HG03565 (cell line): ENCODE data around the gene GARNL3.

Experiments used
- ATAC-seq: cut with Tn5 transposase; IDR thresholded peaks from one replicate; pipeline ENCODE4 v1.9.1; 2021; ENCODE audit warnings: mild to moderate bottlenecking, moderate library complexity; ENCODE audit not compliant: unreplicated experiment

Gene GARNL3

DNA sequence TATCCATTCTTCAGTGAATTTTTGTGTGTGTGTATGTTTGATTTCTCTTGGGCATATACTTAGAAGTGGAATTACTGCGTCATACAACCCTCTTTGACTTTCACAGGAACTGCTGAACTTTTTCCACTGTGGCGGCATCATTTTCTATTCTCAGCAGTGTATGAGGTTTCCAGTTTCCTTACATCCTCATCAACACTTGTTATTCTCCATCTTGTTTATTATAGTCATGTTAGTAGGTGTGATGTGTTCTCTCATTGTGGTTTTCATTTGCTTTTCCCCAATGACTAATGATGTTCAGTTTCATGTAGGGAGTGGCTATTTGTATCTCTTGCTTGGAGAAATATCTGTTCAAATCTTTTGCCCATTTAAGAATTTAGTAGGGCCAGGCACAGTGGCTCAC is 162.2 kb downstream of the GARNL3 start:
- no peak for ATAC-seq

DNA sequence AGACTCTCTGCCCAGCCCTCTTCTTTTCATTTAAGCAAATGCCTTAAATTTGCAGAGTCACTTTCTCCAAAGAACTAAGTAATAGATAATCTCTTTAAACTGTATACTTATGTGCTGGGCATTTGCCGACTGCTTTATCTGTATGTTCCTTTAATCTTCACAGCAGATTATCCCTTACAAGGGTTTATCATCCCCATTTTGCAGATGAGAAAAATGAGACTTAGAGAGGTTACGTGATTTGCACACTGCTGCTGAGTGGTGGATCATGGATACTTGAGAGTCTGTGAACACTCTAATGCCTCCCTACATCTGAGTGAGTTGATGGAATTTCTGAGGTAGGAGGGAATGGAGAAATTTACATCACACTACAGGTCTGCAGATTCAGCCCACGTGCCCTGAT is 163.8 kb downstream of the GARNL3 start:
- ATAC-seq = no peak

- ATAC-seq = no peak
Observed at GRCh38 chr9:127430415-127430814, 165.8 kb downstream of the GARNL3 start.

DNA sequence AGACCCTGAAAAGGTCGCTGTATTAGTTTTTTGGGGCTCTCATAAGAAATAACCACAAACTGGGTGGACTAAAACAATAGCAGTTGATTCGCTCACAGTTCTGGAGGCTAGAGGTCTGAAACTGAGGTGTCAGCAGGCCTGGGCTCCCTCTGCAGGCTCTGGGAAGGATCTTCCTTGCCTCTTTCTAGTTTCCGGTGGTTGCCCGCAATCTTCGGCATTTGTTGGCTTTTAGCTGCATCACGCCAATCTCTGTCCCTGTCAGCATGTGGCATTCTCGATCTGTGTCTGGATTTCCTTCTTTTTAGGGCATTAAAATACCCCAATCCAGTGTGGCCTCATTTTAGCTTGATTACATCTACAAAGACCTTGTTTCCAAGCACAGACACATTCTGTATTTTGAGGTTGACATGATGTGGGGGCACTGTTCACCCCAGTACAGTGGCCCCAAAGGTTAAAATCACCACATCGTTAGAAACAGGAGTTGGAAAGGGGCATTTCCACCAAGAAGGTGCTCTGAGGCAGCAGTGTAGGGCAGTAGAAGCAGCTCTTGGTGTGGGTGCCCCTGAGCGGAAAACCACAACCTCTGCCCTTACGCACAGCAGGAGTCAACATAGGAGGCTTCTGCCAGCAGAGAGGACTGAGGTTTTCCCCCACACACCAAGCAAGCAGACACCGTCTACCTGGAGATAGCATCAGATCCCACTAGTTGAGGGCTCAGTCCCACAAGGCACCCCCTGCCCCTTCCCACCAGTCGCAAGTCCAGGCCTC is 173.1 kb downstream of the GARNL3 start:
- ATAC-seq = no peak

DNA sequence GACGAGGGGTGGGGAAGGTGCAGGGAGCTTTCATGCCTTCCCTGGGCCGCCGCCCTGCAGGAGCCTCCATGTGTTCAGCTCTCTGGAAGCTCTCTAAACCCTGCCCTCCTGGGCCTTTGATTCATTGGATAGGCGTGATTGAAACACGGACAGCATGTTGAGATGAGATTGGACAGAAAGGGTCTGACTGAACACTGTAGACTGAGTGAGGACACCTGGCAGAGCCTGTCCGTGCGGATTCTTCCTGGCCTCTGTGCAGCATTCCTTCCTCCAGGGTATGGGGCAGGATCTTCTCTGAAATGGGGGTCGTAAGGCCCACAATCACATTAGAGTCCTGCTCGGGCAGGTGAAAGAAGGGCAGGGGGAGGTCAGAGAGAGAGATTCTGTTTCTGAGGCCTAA is 173.8 kb downstream of the GARNL3 start:
- no peak for ATAC-seq
